ENCODE results near the gene RFC3.
A peak's percentile ranks its signal among the peaks of the same experiment; 100 is the strongest.
"Not testable (repeated sequence)": the region's sequence is repeated elsewhere in the genome, so short reads cannot be mapped to it uniquely, and the experiment has no call there.

RFC3 gene

DNA sequence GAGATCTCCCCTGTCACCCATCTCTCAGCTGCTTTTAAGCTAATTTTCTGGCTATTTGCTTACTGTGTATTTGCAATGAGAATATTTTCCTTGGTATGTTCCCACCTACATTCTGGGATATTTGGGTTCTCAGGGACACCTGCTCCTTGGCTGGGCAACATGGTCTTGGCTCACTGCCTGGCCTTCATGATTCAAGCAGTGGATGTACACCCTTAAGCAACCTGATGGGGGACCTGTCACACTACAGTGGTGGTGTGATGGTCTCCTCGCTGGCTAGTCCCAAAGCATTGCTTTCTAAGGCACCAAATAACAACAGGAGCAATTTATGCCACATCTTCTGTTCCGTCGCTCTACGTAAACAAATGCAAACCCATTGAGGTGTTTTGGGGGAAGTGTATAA, 35.3 kb upstream of the RFC3 start:
- TF ChIP-seq, protein P1, sequence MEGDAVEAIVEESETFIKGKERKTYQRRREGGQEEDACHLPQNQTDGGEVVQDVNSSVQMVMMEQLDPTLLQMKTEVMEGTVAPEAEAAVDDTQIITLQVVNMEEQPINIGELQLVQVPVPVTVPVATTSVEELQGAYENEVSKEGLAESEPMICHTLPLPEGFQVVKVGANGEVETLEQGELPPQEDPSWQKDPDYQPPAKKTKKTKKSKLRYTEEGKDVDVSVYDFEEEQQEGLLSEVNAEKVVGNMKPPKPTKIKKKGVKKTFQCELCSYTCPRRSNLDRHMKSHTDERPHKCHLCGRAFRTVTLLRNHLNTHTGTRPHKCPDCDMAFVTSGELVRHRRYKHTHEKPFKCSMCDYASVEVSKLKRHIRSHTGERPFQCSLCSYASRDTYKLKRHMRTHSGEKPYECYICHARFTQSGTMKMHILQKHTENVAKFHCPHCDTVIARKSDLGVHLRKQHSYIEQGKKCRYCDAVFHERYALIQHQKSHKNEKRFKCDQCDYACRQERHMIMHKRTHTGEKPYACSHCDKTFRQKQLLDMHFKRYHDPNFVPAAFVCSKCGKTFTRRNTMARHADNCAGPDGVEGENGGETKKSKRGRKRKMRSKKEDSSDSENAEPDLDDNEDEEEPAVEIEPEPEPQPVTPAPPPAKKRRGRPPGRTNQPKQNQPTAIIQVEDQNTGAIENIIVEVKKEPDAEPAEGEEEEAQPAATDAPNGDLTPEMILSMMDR (IDR thresholded peaks at IDR 0.05; ENCODE audit: control extremely low read depth, extremely low read depth, low read depth, missing control alignments), result no peak
- CTCF ChIA-PET, result no interaction called here
- POLR2A ChIA-PET, result no interaction called here
- no peak for DNase-seq (ENCODE audit: extremely low spot score)

DNA sequence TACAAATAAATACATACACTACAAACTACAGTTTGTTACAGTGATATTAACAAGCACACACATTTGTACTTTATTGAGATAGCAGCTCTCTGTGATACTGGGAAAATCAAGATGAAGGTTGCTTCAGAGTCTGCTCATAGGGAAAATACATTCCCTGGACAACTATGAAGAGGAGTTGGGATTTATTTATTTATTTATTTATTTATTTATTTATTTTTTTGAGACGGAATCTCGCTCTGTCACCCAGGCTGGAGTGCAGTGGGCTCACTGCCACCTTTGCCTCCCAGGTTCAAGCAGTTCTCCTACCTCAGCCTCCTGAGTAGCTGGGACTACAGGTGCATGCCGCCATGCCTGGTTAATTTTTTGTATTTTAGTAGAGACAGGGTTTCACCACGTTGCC, 34.7 kb upstream of the RFC3 start:
- CTCF ChIA-PET, result interaction anchor here (1.0 kb wide), 1 partner anchor 12 kb away, joined by 3 read pairs; no protein-coding TSS in a partner anchor
- POLR2A ChIA-PET; DNase-seq (ENCODE audit: extremely low spot score): not testable (repeated sequence)

- POLR2A ChIA-PET, result no interaction called here
- TF ChIP-seq, protein P1 (IDR thresholded peaks at IDR 0.05; ENCODE audit: control extremely low read depth, extremely low read depth, low read depth, missing control alignments), result no peak
- DNase-seq (ENCODE audit: extremely low spot score), result no peak
- CTCF ChIA-PET, result interaction anchor here (1.1 to 1.3 kb wide), 2 partner anchors 9 to 11 kb away, joined by 3 to 4 read pairs; no protein-coding TSS in a partner anchor
Measured at GRCh38 chr13:33784738-33785137, 33.2 kb upstream of the RFC3 start.

DNA sequence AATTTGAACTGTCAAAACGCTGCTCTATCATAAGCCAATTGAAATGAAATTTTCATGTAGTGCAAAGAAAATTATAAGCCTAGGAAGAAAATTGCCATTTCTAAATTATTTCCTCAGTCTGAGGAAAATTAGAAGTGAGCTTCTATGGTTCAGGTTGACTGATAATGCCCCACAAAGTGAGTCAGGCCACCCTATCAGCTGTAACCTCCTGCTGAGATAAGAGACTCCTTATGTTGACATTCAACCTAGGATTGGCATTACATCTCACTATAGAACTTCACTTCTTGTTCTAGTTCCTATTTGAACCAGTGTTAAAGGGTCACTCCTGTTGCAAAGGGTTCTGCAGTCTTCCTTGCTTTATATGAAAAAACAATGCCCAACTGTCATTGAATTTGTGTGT, 32.6 kb upstream of the RFC3 start:
- CTCF ChIA-PET, result interaction anchor here (1.1 to 2.1 kb wide), 3 partner anchors 10 to 12 kb away, joined by 3 to 6 read pairs (median 4); no protein-coding TSS in a partner anchor
- TF ChIP-seq, protein P1 (IDR thresholded peaks at IDR 0.05; ENCODE audit: control extremely low read depth, extremely low read depth, low read depth, missing control alignments), result no peak
- no peak for DNase-seq (ENCODE audit: extremely low spot score)
- POLR2A ChIA-PET, result no interaction called here

- peak; percentile 18 for DNase-seq (ENCODE audit: extremely low spot score)
- ChIA-PET POLR2A (no interaction called here), CTCF (interaction anchor here (1.0 to 2.1 kb wide), 4 partner anchors 10 to 244 kb away, joined by 3 to 6 read pairs (median 4); no protein-coding TSS in a partner anchor)
- TF ChIP-seq, protein P1 (IDR thresholded peaks at IDR 0.05; ENCODE audit: control extremely low read depth, extremely low read depth, low read depth, missing control alignments), result no peak
Measured at GRCh38 chr13:33787051-33787591, 30.8 kb upstream of the RFC3 start.

DNA sequence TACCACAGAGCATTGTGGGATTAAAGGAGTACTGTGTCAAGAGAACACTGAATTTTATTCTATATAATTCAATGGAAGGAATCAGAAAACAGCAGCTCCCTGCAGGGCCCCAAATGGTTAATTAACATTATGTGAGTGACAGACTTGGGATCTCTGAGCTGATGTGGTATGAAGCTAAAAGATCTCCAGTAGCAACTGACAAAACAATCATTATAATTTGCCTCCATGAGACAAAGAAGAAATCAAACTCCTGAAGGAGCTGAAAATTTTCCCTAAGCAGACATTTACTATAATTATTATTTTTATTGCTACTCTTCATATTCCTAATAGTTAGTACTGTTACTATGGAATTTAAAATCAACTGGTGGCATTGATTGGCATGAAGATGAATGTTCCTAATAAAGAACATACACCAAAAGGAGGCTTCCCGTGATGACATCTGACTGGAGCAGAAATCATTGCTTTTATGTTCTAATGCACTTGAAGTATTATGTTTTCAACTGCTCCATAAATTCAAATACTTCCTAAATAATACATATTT, 28.8 kb upstream of the RFC3 start:
- TF ChIP-seq, protein P1 (IDR thresholded peaks at IDR 0.05; ENCODE audit: control extremely low read depth, extremely low read depth, low read depth, missing control alignments), result no peak
- ChIA-PET POLR2A (no interaction called here), CTCF (interaction anchor here (1.1 to 1.2 kb wide), 2 partner anchors 8 to 65 kb away, joined by 3 to 4 read pairs; no protein-coding TSS in a partner anchor)
- no peak for DNase-seq (ENCODE audit: extremely low spot score)

GRCh38 chr13:33789739-33790138, 28.2 kb upstream of the RFC3 start:
- TF ChIP-seq, protein P1 (IDR thresholded peaks at IDR 0.05; ENCODE audit: control extremely low read depth, extremely low read depth, low read depth, missing control alignments), result no peak
- ChIA-PET POLR2A (no interaction called here), CTCF (interaction anchor here (1.1 to 1.2 kb wide), 2 partner anchors 8 to 66 kb away, joined by 3 to 4 read pairs; no protein-coding TSS in a partner anchor)
- DNase-seq (ENCODE audit: extremely low spot score), result no peak
